ENCODE results near the gene TMEM107.

The TMEM107 gene

GRCh38 chr17:8151641-8152111 is 24.5 kb downstream of the TMEM107 start:
- DNase-seq (ENCODE audit: low read depth in 2 of 3, low spot score in 2 of 3): no peak

- DNase-seq (ENCODE audit: low read depth in 2 of 3, low spot score in 2 of 3): peak; percentile 58 to 80 (median 74)
Measured at GRCh38 chr17:8151120-8151640, 25.0 kb downstream of the TMEM107 start.

- DNase-seq (ENCODE audit: low read depth in 2 of 3, low spot score in 2 of 3): no peak
Measured at GRCh38 chr17:8150194-8151119, 25.7 kb downstream of the TMEM107 start.

DNA sequence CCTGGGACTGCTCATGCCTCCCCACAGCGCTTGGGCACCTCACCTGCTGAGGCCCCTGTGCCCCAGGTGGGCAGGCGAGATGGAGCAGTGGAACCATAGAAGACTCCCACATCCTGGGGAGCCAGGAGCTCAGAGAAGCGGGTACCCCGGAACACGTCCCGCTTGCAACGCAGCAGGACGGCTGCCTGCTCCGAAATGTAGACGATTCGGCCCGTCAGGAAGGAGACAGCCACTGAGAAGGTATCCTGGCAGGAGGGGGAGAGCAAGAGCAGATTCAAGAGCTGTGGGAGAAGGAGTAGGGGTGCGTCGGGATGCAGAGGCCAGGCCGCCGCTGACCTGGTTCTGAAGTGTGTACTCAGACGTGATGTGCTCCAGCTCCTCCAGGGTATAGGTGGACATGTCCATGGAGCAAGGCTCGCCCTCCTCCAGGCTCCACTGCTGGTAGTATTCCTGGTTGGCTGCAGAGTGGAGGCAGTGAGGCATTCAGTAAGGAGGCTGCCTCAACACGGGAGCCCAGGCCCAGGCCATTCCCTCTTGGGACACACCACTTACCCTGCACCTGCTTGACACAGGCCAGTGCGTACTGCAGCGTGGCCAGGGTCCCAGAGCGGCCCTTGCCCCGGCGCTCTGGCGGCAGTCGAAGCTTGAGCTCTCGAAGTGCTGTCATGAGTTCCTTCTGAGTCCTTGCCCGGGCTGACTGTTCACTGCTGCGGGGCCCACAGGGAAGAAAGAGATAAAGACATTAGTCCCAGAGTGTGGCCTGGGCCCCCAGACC is 26.6 kb downstream of the TMEM107 start:
- no peak for DNase-seq (ENCODE audit: low read depth in 2 of 3, low spot score in 2 of 3)

DNA sequence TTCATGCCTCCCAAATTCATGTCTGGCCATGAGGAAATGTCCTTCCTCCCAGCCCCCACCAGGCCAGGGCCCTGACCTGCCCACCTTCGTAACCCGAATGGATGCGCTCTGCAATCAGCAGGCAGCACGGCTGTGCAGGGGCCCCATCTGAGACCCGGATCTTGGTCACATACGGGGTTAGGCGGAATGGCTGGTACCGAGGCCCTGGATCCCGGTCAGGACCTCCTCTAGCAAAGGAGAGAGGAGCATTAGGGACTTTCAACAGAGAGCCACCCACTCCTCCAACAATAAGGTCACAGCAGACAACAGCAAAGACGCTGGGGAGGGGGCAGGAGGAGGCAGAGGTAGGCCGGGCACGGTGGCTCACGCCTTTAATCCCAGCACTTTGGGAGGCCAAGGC is 27.6 kb downstream of the TMEM107 start:
- DNase-seq (ENCODE audit: low read depth in 2 of 3, low spot score in 2 of 3): no peak

DNA sequence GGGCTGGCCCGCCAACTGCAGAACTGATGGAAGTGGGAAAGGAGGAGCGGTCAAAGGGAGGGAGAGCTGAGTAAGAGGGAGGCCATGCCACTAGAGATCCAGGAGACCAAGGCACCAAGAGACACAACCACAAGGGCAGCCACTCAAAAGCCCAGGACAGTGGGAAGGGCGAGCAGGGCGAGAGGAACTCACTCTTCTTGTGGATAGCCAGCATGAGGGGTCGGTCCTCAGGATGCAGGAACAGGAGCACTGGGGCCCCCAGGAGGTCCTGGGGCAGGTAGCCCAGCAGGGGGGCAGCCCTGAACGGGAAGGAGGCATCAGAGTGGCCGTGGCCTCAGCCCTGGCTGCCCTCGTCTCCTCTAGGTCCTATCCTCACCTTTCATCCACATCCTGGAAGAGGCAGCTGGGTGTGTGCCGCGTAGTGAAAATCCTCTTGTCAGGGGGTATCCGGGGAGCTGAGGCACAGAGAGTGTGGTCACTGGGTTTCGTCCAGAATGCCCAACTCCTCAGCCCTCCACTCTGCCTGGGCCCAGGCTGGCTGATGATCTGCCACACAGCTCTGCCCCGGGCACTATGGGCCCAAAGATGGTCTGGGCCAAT is 28.3 kb downstream of the TMEM107 start:
- DNase-seq (ENCODE audit: low read depth in 2 of 3, low spot score in 2 of 3): no peak

GRCh38 chr17:8147141-8147804 is 28.9 kb downstream of the TMEM107 start:
- DNase-seq (ENCODE audit: low read depth in 2 of 3, low spot score in 2 of 3): no peak

DNA sequence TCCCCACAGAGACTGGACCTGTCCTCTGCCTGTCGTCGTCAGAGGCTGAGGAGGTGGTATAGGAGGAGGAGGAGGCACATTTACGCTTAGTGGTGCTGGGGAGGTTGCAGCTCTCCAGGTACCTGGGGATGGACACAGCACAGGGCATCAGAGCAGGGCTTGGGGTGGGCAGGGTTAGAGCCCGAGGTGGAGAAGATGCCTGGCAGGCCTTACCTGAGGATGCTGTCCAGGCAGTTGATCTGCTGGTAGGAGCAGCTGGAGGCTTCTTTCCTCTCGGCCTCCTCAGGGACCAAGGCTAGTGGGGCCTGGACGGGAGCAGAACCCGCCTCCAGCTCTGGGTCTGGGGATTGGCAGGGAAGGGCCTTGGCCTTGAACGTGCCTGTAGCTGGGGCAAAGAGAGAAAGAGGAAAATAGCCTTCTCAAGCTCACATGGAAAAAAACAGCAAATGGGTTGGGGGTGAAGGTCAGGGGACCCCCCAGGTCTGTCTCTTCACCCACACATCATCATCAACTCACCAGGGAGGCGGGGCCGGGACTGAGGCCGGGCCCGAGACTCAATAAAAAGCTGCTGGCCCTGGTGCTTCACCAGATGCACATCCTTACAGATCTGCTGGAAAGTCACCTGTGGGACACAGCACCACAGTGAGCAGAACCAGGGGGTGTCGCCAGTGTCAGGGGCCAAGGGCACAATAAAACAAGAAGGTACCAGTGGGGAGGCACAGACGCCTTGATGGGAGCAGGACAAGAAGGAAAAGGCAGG is 29.6 kb downstream of the TMEM107 start:
- no peak for DNase-seq (ENCODE audit: low read depth in 2 of 3, low spot score in 2 of 3)

DNA sequence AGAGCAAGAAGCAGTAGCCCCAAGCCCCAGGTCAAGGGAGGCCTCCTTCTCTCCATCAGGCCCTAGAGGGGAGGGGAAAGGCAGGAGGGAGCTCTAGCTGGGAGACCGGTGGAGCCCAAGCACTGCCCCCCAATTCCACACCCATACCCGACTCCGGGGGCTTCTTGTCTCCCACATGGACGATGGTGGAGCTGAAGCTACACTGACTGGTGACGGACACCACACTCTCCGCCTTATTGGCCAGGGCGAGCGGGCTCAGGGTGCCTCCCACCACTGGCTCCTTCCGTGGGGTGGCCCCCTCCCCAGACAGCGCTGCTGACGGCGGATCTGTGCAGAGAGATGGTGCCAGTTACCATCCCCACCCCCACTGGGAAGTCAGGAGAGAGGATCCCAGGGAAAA is 30.4 kb downstream of the TMEM107 start:
- DNase-seq (ENCODE audit: low read depth in 2 of 3, low spot score in 2 of 3): no peak

- no peak for DNase-seq (ENCODE audit: low read depth in 2 of 3, low spot score in 2 of 3)
Measured at GRCh38 chr17:8144401-8145231, 31.6 kb downstream of the TMEM107 start.

GRCh38 chr17:8143581-8144400 is 32.4 kb downstream of the TMEM107 start:
- no peak for DNase-seq (ENCODE audit: low read depth in 2 of 3, low spot score in 2 of 3)

DNA sequence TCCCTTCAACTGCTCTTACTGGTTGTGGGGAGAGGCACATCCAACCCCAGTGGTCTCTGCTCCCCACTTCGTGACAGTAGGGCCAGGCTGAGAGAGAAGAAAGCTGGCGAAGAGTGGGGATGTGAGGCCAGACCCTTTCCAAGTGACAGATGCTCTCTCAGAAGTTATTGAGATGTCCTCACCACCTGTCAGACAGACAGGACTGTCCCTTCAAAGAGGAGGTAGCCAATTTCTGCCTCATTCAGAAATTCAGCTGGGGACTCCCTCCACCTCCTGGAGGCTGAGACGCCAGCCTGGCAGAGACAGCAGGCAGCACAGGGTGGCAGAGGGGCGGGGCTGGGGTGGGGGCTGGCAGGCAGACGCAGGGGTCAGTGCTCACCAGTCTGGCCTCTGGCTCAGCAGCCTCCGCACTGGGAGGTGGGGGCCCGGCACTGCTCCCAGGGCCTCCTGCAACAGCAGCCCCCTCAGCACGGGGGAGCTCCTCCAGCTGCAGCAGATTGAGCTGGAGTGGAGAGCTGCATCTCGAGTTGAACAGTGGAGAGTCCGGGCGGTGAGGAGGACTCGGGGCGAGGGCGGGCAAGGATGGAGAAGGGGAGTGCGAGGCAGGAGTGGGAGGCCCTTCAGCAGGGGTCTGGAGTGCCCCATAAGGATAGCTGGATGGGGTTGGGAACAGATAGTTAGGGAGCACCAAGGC is 33.1 kb downstream of the TMEM107 start:
- DNase-seq (ENCODE audit: low read depth in 2 of 3, low spot score in 2 of 3): no peak

- no peak for DNase-seq (ENCODE audit: low read depth in 2 of 3, low spot score in 2 of 3)
Measured at GRCh38 chr17:8142158-8142886, 33.9 kb downstream of the TMEM107 start.

GRCh38 chr17:8141741-8142140 is 34.4 kb downstream of the TMEM107 start:
- DNase-seq (ENCODE audit: low read depth in 2 of 3, low spot score in 2 of 3): no peak

DNA sequence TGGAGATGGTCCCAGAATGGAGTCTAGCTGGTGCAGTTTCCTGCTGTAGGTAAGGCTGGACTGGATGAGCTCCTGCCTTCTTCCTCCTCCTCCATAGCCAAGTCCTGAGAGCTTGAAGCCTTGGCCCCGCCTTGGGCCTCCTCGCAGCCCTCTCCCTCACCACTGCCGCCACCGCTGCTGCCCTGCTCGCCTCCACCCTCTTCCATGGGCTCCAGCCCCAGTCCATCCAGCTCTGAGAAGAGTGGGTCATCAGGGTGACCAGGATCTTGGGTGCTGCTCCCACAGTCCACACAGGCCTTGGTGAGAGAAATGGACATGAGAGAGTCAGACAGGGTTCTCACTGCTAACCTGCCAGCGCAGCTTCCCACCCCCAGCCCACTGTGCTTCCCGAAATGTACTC is 35.1 kb downstream of the TMEM107 start:
- no peak for DNase-seq (ENCODE audit: low read depth in 2 of 3, low spot score in 2 of 3)

DNA sequence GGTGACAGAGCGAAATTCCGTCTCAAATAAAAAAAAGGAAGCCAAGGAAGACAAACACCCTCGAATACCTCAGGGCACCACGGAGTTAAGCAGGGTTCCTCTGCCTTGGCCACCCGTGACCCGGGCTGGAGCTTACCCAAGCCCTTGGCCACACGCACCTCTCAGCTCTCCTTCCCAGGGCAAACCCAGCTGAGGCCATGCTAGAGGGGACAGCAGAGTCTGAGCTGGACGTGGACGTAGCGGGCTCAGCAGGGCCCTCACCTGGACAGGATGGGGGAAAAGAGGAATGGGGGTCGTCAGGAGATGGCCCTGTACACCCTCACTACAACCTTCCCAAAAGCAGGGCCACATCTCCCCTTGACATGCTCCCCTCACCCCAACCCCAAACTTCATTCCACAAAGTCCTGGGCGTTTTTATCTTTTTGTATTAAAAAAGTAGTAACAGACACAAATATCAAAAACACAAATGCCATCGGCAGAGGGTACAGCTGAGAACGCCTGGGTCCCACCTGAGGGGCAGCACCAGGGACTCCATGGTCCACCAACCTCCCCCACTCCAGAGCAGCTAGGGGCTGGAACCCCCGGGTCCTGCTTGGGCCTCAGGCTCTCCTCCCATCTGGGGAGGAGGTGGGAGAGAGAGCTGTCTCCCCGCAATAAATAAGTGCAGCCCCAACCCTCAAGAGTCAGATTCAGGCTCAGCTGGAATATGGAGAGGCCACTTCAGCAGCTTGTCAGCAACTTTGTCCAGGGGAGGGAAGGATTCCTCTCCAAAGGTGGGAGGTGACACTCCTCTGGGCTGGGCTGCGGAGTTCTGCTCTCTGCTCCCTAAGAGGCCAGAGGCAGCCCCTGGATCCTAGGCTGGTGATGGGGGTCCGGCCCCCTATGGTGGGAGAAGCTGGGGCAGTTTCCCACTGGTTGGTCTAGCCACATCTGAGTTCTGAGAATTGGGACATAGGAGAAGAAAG is 35.8 kb downstream of the TMEM107 start:
- no peak for DNase-seq (ENCODE audit: low read depth in 2 of 3, low spot score in 2 of 3)
